Hepatocyte (in vitro differentiated cells): ENCODE results near the gene ICE1. TPM values are rescaled to one million over a fixed set of nuclear protein-coding genes. Genes with fewer than 3 reads are reported as not detected.
"Not testable (repeated sequence)": the region's sequence is repeated elsewhere in the genome, so short reads cannot be mapped to it uniquely, and the experiment has no call there.

Experiments
- DNase-seq: peaks from one replicate; pipeline ENCODE4 v3.0.0-alpha.2; 2016; ENCODE audit warnings: low spot score
- H2AFZ ChIP-seq: fragments of 200-600 bp; sonication (generic); 2 replicates; pipeline ENCODE4 v1.6.0; 2016; ENCODE audit warnings: antibody characterized with exemption, mild to moderate bottlenecking
- H3K27ac ChIP-seq: fragments of 200-600 bp; sonication (generic); 2 replicates; pipeline ENCODE4 v1.5.1; 2016; ENCODE audit warnings: mild to moderate bottlenecking
- H3K27me3 ChIP-seq: fragments of 200-600 bp; sonication (generic); 2 replicates; pipeline ENCODE4 v1.6.1; 2016
- H3K36me3 ChIP-seq: fragments of 200-600 bp; sonication (generic); replicated peaks from 2 replicates; pipeline ENCODE4 v1.5.1; 2016; ENCODE audit warnings: low read depth; ENCODE audit not compliant: insufficient read depth
- H3K4me1 ChIP-seq: fragments of 200-600 bp; sonication (generic); 2 replicates; pipeline ENCODE4 v1.5.1; 2016; ENCODE audit warnings: mild to moderate bottlenecking, moderate library complexity; ENCODE audit not compliant: insufficient read depth
- H3K4me2 ChIP-seq: fragments of 200-600 bp; sonication (generic); 2 replicates; pipeline ENCODE4 v1.6.0; 2016
- H3K4me3 ChIP-seq: fragments of 200-600 bp; sonication (generic); 2 replicates; pipeline ENCODE4 v1.5.1; 2016; ENCODE audit warnings: mild to moderate bottlenecking
- H3K79me2 ChIP-seq: fragments of 200-600 bp; sonication (generic); 2 replicates; pipeline ENCODE4 v1.6.0; 2017; ENCODE audit warnings: mild to moderate bottlenecking
- H3K9me2 ChIP-seq: fragments of 200-600 bp; sonication (generic); replicated peaks from 2 replicates; pipeline ENCODE4 v1.6.0; 2017; ENCODE audit warnings: mild to moderate bottlenecking; ENCODE audit not compliant: insufficient read depth
- H3K9me3 ChIP-seq: fragments of 200-600 bp; sonication (generic); 2 replicates; pipeline ENCODE4 v1.5.1; 2016; ENCODE audit warnings: low read depth, mild to moderate bottlenecking
- H4K20me1 ChIP-seq: fragments of 200-600 bp; sonication (generic); 2 replicates; pipeline ENCODE4 v1.6.0; 2016; ENCODE audit warnings: mild to moderate bottlenecking; ENCODE audit not compliant: insufficient read depth, poor library complexity, severe bottlenecking
- CTCF ChIP-seq: fragments of 200-600 bp; sonication (generic); IDR thresholded peaks from 2 replicates; pipeline ENCODE4 v1.5.1; 2016; ENCODE audit warnings: antibody characterized with exemption, mild to moderate bottlenecking; ENCODE audit not compliant: poor library complexity
- EZH2 ChIP-seq: fragments of 200-600 bp; sonication (generic); IDR thresholded peaks from 2 replicates; pipeline ENCODE4 v1.6.1; 2016; ENCODE audit warnings: antibody characterized with exemption, mild to moderate bottlenecking, borderline replicate concordance
- EZH2phosphoT487 ChIP-seq: fragments of 200-600 bp; sonication (generic); IDR thresholded peaks from one replicate; pipeline ENCODE4 v1.6.1; 2018; ENCODE audit warnings: antibody characterized with exemption, mild to moderate bottlenecking, low read depth, moderate library complexity; ENCODE audit not compliant: unreplicated experiment, severe bottlenecking
- WGBS: methylation state at CpG from one replicate; pipeline ENCODE4 v1.1.6; 2016; ENCODE audit warnings: low lambda C conversion rate; ENCODE audit errors: missing lambda C conversion rate; 5-methylcytosine and 5-hydroxymethylcytosine counted together
- polyA plus RNA-seq: library from polyadenylated mRNA; unstranded; fragments of >200 nt; fragmentation: Nextera tagmentation; extraction: Ambion mirVana; gene quantifications from 2 replicates; pipeline ENCODE4 v1.2.1, GENCODE V29; 2016
- total RNA-seq: library from RNA; depleted of rRNA; stranded (reverse); fragments of >200 nt; gene quantifications from 2 replicates; pipeline ENCODE4 v1.2.3, GENCODE V29; 2014

Gene ICE1
- total and polyA plus RNA-seq, 2 experiments from 2014 or later: 9.5 to 26.5 TPM

GRCh38 chr5:5474961-5475360 is 52.5 kb downstream of the ICE1 start:
- Histone ChIP-seq H2AFZ (no peak overlapping the region), H4K20me1 (no peaks in the 10 kb centered on the region), H3K36me3 (peaks cover 7% of the 10 kb centered on the region), H3K9me2 (no peaks in the 10 kb centered on the region), H3K27ac (no peak overlapping the region), H3K4me1 (no peaks in the 10 kb centered on the region), H3K9me3 (no peaks in the 10 kb centered on the region), H3K4me3 (no peak overlapping the region), H3K79me2 (no peaks in the 10 kb centered on the region), H3K4me2 (no peak overlapping the region), H3K27me3 (no peaks in the 10 kb centered on the region)
- DNase-seq: no peak
- WGBS: 95% methylated on average over 5 of the region's 5 CpGs
- TF ChIP-seq CTCF (no peak), EZH2 (no peak), EZH2phosphoT487 (no peak)

DNA sequence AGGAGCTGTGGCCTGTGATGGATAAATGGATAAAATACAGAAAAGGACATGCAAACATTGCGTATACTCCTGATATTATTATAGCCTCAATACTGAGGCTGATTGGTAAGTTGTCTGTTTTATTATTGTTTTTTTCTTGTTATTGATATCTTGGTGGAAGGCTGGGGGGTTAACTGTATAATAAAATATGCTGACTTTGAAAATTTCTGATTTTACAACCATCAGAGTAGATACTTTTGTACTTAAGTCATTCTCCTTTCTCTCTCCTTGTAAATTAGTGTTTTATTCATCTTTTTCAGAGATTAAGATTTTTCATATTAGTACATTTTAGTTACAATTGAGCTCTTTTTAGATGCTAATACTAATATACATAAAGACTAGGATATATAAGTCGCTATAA is 53.5 kb downstream of the ICE1 start:
- no peak for TF ChIP-seq EZH2phosphoT487
- Histone ChIP-seq H3K79me2 (no peaks in the 10 kb centered on the region), H3K27me3 (no peaks in the 10 kb centered on the region), H3K9me3 (no peaks in the 10 kb centered on the region), H3K27ac (no peak overlapping the region), H3K4me3 (no peak overlapping the region), H3K36me3 (peaks cover 7% of the 10 kb centered on the region), H3K4me2 (no peak overlapping the region), H3K4me1 (no peaks in the 10 kb centered on the region), H4K20me1 (no peaks in the 10 kb centered on the region), H2AFZ (no peak overlapping the region), H3K9me2 (no peaks in the 10 kb centered on the region)
- no peak for DNase-seq
- whole genome bisulfite sequencing: 100% methylated on average over 2 of the region's 2 CpGs

- not testable (repeated sequence) for DNase-seq, H3K9me2 ChIP-seq, H3K9me3 ChIP-seq, H3K27me3 ChIP-seq, H3K4me2 ChIP-seq, H3K36me3 ChIP-seq, H3K4me3 ChIP-seq, H2AFZ ChIP-seq, H3K27ac ChIP-seq, H3K4me1 ChIP-seq, H4K20me1 ChIP-seq, H3K79me2 ChIP-seq
- WGBS: 100% methylated on average over 1 of the region's 1 CpG
Measured at GRCh38 chr5:5479578-5479977, 57.1 kb downstream of the ICE1 start.

- H3K9me3 ChIP-seq: no peaks in the 10 kb centered on the region
- H3K4me1 ChIP-seq: no peaks in the 10 kb centered on the region
- no peaks in the 10 kb centered on the region for H4K20me1 ChIP-seq
- no peaks in the 10 kb centered on the region for H3K9me2 ChIP-seq
- H3K79me2 ChIP-seq: no peaks in the 10 kb centered on the region
- no peak for DNase-seq
- 99% methylated on average over 8 of the region's 8 CpGs for WGBS
- H2AFZ ChIP-seq: no peak overlapping the region
- no peaks in the 10 kb centered on the region for H3K27me3 ChIP-seq
- no peak overlapping the region for H3K27ac ChIP-seq
- no peak overlapping the region for H3K4me2 ChIP-seq
- no peak overlapping the region for H3K4me3 ChIP-seq
- TF ChIP-seq EZH2: no peak
- no peak for TF ChIP-seq CTCF
- no peak for TF ChIP-seq EZH2phosphoT487
- H3K36me3 ChIP-seq: peaks cover 7% of the 10 kb centered on the region
Measured at GRCh38 chr5:5480481-5481111, 58.1 kb downstream of the ICE1 start.
